IPS-15b (cell line): ENCODE measurements around the gene PLEKHH1.
"Not testable (repeated sequence)": the region's sequence is repeated elsewhere in the genome, so short reads cannot be mapped to it uniquely, and the experiment has no call there.

Experiments used
- H3K27me3 ChIP-seq: one replicate; pipeline ENCODE4 v1.6.1; 2013; ENCODE audit warnings: low read length; ENCODE audit not compliant: control insufficient read depth, insufficient read depth
- H3K36me3 ChIP-seq: one replicate; pipeline ENCODE4 v1.6.1; 2013; ENCODE audit warnings: low read length; ENCODE audit not compliant: control insufficient read depth, insufficient read depth
- H3K4me1 ChIP-seq: one replicate; pipeline ENCODE4 v1.6.1; 2013; ENCODE audit warnings: mild to moderate bottlenecking, low read length; ENCODE audit not compliant: control insufficient read depth, insufficient read depth
- H3K4me3 ChIP-seq: one replicate; pipeline ENCODE4 v1.5.1; 2013; ENCODE audit warnings: low read depth, low read length
- H3K9ac ChIP-seq: one replicate; pipeline ENCODE4 v1.6.1; 2013; ENCODE audit warnings: low read depth, mild to moderate bottlenecking, low read length
- H3K9me3 ChIP-seq: one replicate; pipeline ENCODE4 v1.6.1; 2013; ENCODE audit warnings: mild to moderate bottlenecking, low read length; ENCODE audit not compliant: control insufficient read depth, insufficient read depth

The PLEKHH1 gene

DNA sequence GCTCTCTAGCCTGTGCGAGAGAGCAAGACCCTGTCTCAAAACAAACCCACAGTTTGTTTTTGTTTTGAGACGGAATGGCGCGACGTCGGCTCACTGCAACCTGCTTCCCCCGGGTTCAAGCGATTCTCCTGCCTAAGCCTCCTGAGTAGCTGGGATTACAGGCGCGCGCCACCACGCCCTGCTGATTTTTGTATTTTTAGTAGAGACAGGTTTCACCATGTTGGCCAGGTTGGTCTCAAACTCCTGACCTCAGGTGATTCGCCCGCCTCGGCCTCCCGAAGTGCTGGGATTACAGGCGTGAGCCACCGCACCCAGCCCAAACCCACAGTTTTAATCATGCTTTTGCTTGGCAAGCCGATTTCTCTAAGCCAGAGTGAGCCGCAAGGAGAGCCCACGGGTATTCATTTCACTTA, 67.5 kb downstream of the PLEKHH1 start:
- H3K27me3 ChIP-seq = peaks cover 57% of the 10 kb centered on the region
- not testable (repeated sequence) for H3K4me1 ChIP-seq, H3K9me3 ChIP-seq, H3K9ac ChIP-seq, H3K36me3 ChIP-seq
- peak overlapping the region; percentile 86 for H3K4me3 ChIP-seq

DNA sequence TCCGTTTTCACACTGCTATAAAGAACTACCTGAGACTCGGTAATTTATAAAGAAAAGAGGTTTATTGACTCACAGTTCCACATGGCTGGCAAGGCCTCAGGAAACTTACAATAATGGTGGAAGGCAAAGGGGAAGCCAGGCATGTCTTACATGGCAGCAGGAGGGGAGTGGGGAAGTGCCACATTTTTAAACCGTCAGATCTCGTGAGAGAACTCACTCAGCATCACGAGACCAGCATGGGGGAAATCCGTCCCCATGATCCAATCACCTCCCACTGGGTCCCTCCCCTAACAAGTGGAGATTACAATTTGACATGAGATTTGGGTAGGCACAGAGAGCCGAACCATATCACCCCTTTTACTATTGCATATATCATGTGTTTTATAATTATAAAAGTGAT, 69.0 kb downstream of the PLEKHH1 start:
- Histone ChIP-seq H3K27me3 (peaks cover 72% of the 10 kb centered on the region), H3K9me3 (no peaks in the 10 kb centered on the region), H3K4me3 (no peak overlapping the region), H3K4me1 (peaks cover 4% of the 10 kb centered on the region), H3K36me3 (no peaks in the 10 kb centered on the region), H3K9ac (no peak overlapping the region)

DNA sequence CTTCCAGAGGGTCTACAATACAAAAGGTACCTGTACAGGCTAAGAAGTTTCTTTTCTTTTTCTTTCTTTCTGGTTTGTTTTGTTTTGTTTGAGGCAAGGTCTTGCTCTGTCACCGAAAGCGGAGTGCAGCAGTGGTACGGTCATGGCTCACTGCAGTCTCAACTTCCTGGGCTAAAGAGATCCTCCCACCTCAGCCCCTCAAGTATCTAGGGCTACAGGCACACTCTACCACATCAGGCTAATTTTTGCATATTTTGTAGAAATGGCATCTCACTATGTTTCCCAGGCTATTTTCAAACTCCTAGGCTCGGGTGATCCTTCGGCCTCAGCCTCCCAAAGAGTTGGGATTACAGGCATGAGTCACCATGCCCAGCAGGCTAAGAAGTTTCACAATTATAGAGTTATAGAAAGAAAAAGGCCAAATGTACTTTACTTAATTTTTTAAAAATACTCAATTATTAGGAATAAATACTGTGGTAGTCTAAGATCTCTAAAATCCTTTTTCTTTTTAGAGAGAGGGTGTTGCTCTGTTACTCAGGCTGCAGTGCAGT, 70.0 kb downstream of the PLEKHH1 start:
- Histone ChIP-seq H3K9ac (no peak overlapping the region), H3K27me3 (peaks cover 79% of the 10 kb centered on the region), H3K36me3 (no peaks in the 10 kb centered on the region), H3K9me3 (no peaks in the 10 kb centered on the region), H3K4me3 (no peak overlapping the region), H3K4me1 (peaks cover 4% of the 10 kb centered on the region)

DNA sequence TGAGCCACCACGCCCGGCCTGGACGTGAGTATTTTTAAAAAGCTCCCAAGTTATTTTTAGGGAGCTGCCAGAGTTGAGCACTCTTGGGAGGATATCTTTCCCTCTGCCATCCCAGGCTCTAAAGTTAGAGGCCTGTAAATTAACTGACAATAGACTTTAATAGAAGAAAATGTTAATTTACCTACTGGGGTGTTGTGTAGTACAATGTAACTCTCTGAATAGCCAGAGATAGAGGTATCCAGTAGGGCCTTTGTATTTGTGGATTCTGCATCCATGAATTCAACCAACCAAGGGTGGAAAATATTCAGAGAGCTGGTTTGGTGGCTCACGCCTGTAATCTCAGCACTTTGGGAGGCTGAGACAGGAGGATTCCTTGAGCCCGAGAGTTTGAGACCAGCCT, 74.6 kb downstream of the PLEKHH1 start:
- H3K4me1 ChIP-seq = peaks cover 19% of the 10 kb centered on the region
- H3K4me3 ChIP-seq = no peak overlapping the region
- H3K36me3 ChIP-seq = no peaks in the 10 kb centered on the region
- peaks cover 96% of the 10 kb centered on the region for H3K27me3 ChIP-seq
- H3K9ac ChIP-seq = no peak overlapping the region
- H3K9me3 ChIP-seq = no peaks in the 10 kb centered on the region

DNA sequence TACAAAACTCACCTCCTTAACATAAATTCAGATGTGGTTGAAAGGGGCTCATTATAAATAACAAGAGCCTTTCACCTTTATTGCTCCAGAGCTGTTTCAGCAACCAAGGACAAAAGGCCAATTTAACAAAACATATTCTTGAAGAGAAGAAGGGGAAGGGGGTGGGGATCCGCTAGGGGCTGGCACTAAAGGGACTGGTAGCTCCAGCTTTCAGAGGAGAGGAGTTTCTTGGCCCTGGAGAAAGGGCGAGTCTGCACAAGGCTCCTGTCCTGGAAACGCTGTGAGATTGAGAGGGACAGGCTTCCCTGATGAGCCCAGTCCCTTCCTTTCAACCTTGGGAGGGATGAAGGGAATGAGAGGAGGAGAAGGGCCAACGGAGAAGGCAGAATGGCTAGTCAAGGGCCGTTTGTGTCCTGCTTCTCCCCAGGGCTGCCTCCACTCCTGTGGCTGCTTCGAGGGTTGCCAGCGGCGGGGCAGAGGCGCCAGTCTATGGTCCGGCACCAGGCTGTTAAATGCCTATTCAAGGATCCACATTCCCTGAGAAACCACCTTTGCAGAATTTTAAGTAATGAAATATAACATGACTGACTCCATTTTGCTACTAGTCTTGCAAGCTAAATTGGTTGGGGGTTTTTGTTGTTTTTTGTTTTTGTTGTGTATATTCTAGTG, 76.7 kb downstream of the PLEKHH1 start:
- Histone ChIP-seq H3K9me3 (no peaks in the 10 kb centered on the region), H3K9ac (no peak overlapping the region), H3K4me3 (no peak overlapping the region), H3K4me1 (peaks cover 19% of the 10 kb centered on the region), H3K27me3 (peaks cover 93% of the 10 kb centered on the region), H3K36me3 (no peaks in the 10 kb centered on the region)

DNA sequence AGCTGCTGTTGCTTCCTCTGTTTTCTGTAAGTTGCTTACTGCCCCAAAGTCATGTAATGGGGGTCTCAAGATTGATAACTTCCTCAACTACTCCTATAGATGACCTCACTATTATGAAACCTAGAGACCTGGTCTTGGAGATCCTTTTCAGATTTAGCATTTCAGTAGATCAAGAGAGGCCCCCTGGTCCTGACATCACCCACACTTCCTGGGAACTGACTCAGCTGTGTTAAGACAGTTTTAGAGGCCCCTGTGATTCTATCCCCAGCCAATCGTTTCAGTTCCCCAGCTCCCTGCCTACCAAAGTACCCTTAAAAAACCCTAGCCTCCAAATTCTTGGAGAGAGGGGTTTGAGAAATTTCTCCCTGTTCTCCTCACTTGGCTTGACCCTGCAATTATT, 77.4 kb downstream of the PLEKHH1 start:
- Histone ChIP-seq H3K36me3 (no peaks in the 10 kb centered on the region), H3K4me3 (no peak overlapping the region), H3K4me1 (peaks cover 19% of the 10 kb centered on the region), H3K9ac (no peak overlapping the region), H3K27me3 (peaks cover 93% of the 10 kb centered on the region), H3K9me3 (no peaks in the 10 kb centered on the region)

DNA sequence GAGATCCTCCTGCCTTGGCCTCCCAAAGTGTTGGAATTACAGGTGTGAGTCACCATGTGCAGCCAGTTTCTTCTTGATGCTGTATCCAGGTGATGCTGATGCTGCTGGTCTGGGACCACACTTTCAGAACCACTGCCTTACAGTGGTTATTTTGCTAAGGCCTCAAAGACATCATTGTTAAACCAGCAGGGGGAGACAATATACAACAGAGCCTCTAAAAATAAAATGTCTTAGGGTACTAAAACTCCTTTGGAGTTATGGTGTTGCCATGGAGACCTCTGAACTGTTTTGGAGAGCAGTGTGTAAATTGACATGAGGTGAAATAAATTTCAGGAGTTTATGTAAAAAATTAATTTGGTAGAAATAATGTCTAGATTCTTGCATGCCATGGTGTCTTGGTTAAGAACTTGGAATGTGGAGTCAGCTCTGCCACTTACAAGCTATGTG, 85.5 kb downstream of the PLEKHH1 start:
- peaks cover 36% of the 10 kb centered on the region for H3K27me3 ChIP-seq
- H3K4me3 ChIP-seq = no peak overlapping the region
- H3K36me3 ChIP-seq = no peaks in the 10 kb centered on the region
- H3K9ac ChIP-seq = no peak overlapping the region
- peaks cover 4% of the 10 kb centered on the region for H3K4me1 ChIP-seq
- no peaks in the 10 kb centered on the region for H3K9me3 ChIP-seq

DNA sequence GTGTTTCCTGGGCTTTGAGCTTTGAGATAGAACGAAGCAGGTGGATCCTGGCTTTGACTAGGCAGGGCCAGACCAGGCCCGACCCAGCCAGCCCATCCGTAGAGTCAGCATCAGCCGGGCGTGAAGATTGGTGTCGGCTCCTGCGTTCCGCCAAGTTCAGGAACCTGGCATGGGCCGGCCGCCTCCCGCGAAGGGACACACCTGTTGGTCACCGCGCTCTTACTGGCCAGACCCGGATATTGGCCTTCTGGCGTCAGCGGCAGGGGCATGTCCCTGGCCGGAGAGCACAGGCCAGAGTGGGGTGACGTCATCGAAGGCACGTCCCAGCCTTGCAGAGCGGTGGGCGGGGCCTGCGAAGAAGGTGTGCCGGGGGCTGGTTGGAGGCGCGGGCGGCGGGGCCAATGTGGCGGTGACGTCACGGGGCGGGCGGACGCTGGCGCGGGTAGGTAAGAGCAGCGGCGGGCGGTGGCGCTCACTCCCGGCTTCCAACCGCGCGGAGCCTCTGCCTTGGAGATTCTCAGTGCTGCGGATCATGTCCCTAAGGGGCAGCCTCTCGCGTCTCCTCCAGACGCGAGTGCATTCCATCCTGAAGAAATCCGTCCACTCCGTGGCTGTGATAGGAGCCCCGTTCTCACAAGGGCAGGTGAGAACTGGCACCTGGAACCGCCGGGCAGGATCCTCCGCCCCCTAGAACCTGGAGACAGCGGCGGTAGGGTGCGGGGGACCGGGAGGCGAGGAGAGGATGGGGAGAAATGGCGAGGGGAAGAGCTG, 86.5 kb downstream of the PLEKHH1 start, which contains the start of gene ARG2:
TSS of gene ARG2 (plus strand) at position 475 of the 771 bp plus-strand sequence. CDS start at position 533, 58 bp downstream.
- peak within 1 kb of the TSS; percentile 87 for H3K4me3 ChIP-seq
- peaks cover 2% of the 10 kb centered on the region for H3K36me3 ChIP-seq
- no peaks in the 10 kb centered on the region for H3K9me3 ChIP-seq
- H3K9ac ChIP-seq = peak within 1 kb of the TSS; percentile 70
- H3K27me3 ChIP-seq = peaks cover 29% of the 10 kb centered on the region
- peaks cover 4% of the 10 kb centered on the region for H3K4me1 ChIP-seq

DNA sequence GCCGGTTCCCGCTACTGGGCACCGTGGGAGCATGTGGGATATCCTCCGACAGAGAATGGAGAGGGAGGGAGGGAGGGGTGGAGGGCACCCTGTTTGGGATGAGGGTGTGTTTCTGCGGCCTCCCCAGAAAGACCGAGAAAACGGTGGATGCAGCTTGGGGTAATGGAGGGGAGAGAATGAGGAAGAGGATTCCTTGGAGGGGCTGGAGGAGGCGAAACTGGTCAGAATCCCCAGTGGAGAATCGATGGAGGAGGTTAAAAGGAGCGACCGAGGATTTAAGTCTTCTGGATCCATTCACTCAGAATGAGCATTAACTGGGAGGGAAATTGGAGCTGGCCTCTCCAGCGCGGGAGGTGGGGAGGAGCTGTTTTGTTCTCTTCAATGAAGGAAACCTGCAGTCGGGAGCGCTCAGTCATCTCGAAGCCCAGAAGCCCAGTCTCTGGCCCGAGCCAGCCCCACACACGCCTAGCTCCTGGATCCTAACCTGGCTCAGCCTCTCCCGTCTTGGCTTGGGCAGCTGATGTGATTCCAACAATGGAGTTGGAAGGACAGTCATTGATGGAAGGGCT, 87.2 kb downstream of the PLEKHH1 start:
- Histone ChIP-seq H3K4me3 (peak overlapping the region; percentile 87), H3K36me3 (peaks cover 4% of the 10 kb centered on the region), H3K9me3 (no peaks in the 10 kb centered on the region), H3K9ac (peak overlapping the region; percentile 70), H3K27me3 (peaks cover 24% of the 10 kb centered on the region), H3K4me1 (peaks cover 4% of the 10 kb centered on the region)

DNA sequence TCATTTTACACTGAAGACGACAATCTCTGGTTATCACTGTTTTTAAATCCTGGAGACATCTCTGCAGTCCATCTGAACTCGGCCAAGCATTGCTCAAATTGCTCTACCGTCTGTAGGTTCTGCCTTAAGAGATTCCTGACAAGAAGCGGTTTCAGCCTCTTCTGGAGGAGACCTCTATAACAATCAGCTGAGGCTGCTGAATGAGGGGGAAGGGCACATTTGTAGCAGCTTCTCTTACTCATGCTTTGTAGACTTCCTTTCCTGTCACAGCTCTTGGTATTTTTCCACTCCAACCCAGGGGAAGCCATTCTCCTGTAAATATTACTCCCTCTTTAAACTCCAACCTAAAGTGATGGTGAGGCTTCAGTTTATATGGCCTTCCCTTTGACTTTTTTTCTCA, 89.6 kb downstream of the PLEKHH1 start:
- H3K4me1 ChIP-seq = peaks cover 4% of the 10 kb centered on the region

DNA sequence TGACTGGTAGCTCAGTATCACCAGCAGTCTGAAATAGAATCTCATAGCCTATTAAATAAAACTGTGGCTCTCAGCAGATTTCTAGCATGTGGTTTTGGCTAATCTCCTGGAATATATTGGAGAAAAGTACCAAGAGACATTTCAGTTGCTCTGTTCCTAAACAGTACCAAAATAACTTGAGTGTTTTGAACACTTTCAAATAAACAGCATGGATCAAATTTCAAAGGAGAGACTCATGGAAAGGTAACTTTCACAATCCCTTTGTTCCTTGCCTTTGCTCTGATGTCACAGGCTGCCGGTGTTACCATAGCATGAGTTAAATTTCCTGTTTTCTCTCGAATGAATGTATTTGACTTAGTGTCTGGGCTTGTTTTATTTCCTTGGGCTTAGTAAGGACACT, 90.0 kb downstream of the PLEKHH1 start:
- Histone ChIP-seq H3K4me3 (no peak overlapping the region), H3K4me1 (peaks cover 4% of the 10 kb centered on the region), H3K36me3 (peaks cover 4% of the 10 kb centered on the region), H3K9ac (no peak overlapping the region), H3K27me3 (peaks cover 7% of the 10 kb centered on the region), H3K9me3 (no peaks in the 10 kb centered on the region)

More for the DNA sequence above, 89.6 kb downstream of the PLEKHH1 start:
- Histone ChIP-seq H3K36me3 (peaks cover 4% of the 10 kb centered on the region), H3K4me3 (no peak overlapping the region), H3K9ac (no peak overlapping the region), H3K9me3 (no peaks in the 10 kb centered on the region), H3K27me3 (peaks cover 7% of the 10 kb centered on the region)
